HCT116 (cell line): ENCODE data around the gene CCL23. TPM values are rescaled to one million over a fixed set of nuclear protein-coding genes. Genes with fewer than 3 reads are reported as not detected.

Experiments used
- ATAC-seq: fragments of 200-7000 bp; cut with Tn5 transposase; 2 replicates; pipeline ENCODE4 v1.9.1; 2020; ENCODE audit warnings: mild to moderate bottlenecking, moderate library complexity
- BruUV-seq: library from RNA; stranded (reverse); fragments of 400-500 nt; replicated peaks from 2 replicates; lab custom pipeline; 2021; lab: Mats Ljungman, UMichigan
- CTCF ChIA-PET: fragments of 300-600 bp; sonication (Branson Sonifier 250); formaldehyde crosslinking; loops from one replicate; lab custom pipeline; 2021; ENCODE audit warnings: antibody characterized with exemption; lab: Charles Lee
- POLR2A ChIA-PET: fragments of 300-600, 350-600 bp; sonication (Branson Sonifier 250); formaldehyde crosslinking; loops from one replicate; lab custom pipeline; 2021; ENCODE audit warnings: antibody characterized with exemption; lab: Charles Lee
- RAD21 ChIA-PET, 2 experiments: fragments of 300-600 bp; sonication (Branson Sonifier 250); formaldehyde crosslinking; loops; one replicate each; lab custom pipeline; 2023; ENCODE audit warnings: low total read pairs in 2 of 2; ENCODE audit not compliant: uncharacterized antibody in 2 of 2, unreplicated experiment in 2 of 2, low non-redundant PET in 1 of 2; lab: Charles Lee
- DNase-seq: peaks from one replicate; pipeline ENCODE4 v3.0.0-alpha.2; 2010; ENCODE audit warnings: low read depth, low spot score
- H2AFZ ChIP-seq: fragments of 200-600 bp; shearing (Covaris generic), sonication (generic); 2 replicates; pipeline ENCODE4 v1.6.1; 2017; ENCODE audit warnings: low read depth, mixed run types, mixed read lengths, antibody characterized with exemption, low read length; ENCODE audit not compliant: poor library complexity, severe bottlenecking
- H3K27ac ChIP-seq: 2 replicates; pipeline ENCODE4 v1.5.1; 2012; ENCODE audit warnings: low read depth, low read length
- H3K27me3 ChIP-seq: fragments of 200-600 bp; sonication (generic); 2 replicates; pipeline ENCODE4 v1.6.1; 2016; ENCODE audit warnings: mixed run types, low read length, mixed read lengths; ENCODE audit not compliant: insufficient read depth
- H3K36me3 ChIP-seq, 2 experiments: fragments of 200-500 bp in 1 of 2; fragments of 200-600 bp in 1 of 2; sonication (Bioruptor generic) in 1 of 2; sonication (generic) in 1 of 2; 2 replicates each; pipeline versions ENCODE4 v1.5.1 to v1.6.1; 2014 to 2016; ENCODE audit warnings: low read length in 2 of 2, inconsistent platforms in 1 of 2, mixed read lengths in 1 of 2, mixed run types in 1 of 2; ENCODE audit not compliant: insufficient read depth in 2 of 2, control insufficient read depth in 1 of 2
- H3K4me1 ChIP-seq, 2 experiments: fragments of 200-600 bp in 1 of 2; sonication (generic) in 1 of 2; 2 replicates each; pipeline versions ENCODE4 v1.5.1 to v1.6.1; 2012 to 2017; ENCODE audit warnings: low read length in 2 of 2, inconsistent platforms in 1 of 2, mild to moderate bottlenecking in 1 of 2, mixed read lengths in 1 of 2, mixed run types in 1 of 2, moderate library complexity in 1 of 2; ENCODE audit not compliant: insufficient read depth in 2 of 2, control insufficient read depth in 1 of 2
- H3K4me2 ChIP-seq: fragments of 200-600 bp; sonication (generic); 2 replicates; pipeline ENCODE4 v1.6.1; 2017; ENCODE audit warnings: mixed run types, low read length, mixed read lengths
- H3K4me3 ChIP-seq, 2 experiments: fragments of 200-600 bp in 1 of 2; sonication (generic) in 1 of 2; replicated peaks in 1 of 2; 2 replicates each; pipeline ENCODE4 v1.5.1; 2011 to 2016; ENCODE audit warnings: low read length in 2 of 2, control low read depth in 1 of 2, low read depth in 1 of 2, mild to moderate bottlenecking in 1 of 2, mixed read lengths in 1 of 2, mixed run types in 1 of 2
- H3K79me2 ChIP-seq: fragments of 200-600 bp; sonication (generic); 2 replicates; pipeline ENCODE4 v1.6.1; 2017; ENCODE audit warnings: mild to moderate bottlenecking, mixed run types, low read length, moderate library complexity, mixed read lengths; ENCODE audit not compliant: insufficient read depth
- H3K9ac ChIP-seq: fragments of 200-600 bp; sonication (generic); 2 replicates; pipeline ENCODE4 v1.6.1; 2016; ENCODE audit warnings: low read length, mixed read lengths
- H3K9me2 ChIP-seq: fragments of 200-600 bp; sonication (generic), shearing (Covaris generic); 2 replicates; pipeline ENCODE4 v1.6.1; 2017; ENCODE audit warnings: mixed run types, mild to moderate bottlenecking, moderate library complexity; ENCODE audit not compliant: insufficient read depth
- H3K9me3 ChIP-seq, 2 experiments: fragments of 200-500 bp in 1 of 2; fragments of 200-600 bp in 1 of 2; sonication (Bioruptor generic) in 1 of 2; sonication (generic) in 1 of 2; 2 replicates each; pipeline ENCODE4 v1.6.1; 2014 to 2017; ENCODE audit warnings: low read length in 2 of 2, mixed read lengths in 2 of 2, inconsistent platforms in 1 of 2, low read depth in 1 of 2, mild to moderate bottlenecking in 1 of 2, mixed run types in 1 of 2, moderate library complexity in 1 of 2; ENCODE audit not compliant: control insufficient read depth in 1 of 2, insufficient read depth in 1 of 2
- H4K20me1 ChIP-seq: fragments of 200-600 bp; sonication (generic), shearing (Covaris generic); 2 replicates; pipeline ENCODE4 v1.6.1; 2017; ENCODE audit warnings: mixed run types, mild to moderate bottlenecking, moderate library complexity; ENCODE audit not compliant: insufficient read depth
- CEBPB ChIP-seq: IDR thresholded peaks from 2 replicates; pipeline ENCODE4 v1.6.1; 2012; ENCODE audit warnings: low read depth
- EGR1 ChIP-seq: IDR thresholded peaks from 2 replicates; pipeline ENCODE4 v1.6.1; 2012; ENCODE audit warnings: low read depth
- EZH2 ChIP-seq: fragments of 200-600 bp; sonication (generic); IDR thresholded peaks from 2 replicates; pipeline ENCODE4 v1.6.1; 2017; ENCODE audit warnings: antibody characterized with exemption, mixed run types
- EZH2phosphoT487 ChIP-seq: fragments of 200-600 bp; IDR thresholded peaks from 2 replicates; pipeline ENCODE4 v1.6.1; 2018; ENCODE audit warnings: antibody characterized with exemption, borderline replicate concordance
- FOSL1 ChIP-seq: IDR thresholded peaks from 2 replicates; pipeline ENCODE4 v1.6.1; 2012; ENCODE audit warnings: low read depth
- POLR2A ChIP-seq: IDR thresholded peaks from 2 replicates; pipeline ENCODE4 v1.7.0; 2011; ENCODE audit warnings: borderline replicate concordance; ENCODE audit not compliant: insufficient read depth, insufficient read length; ENCODE audit errors: extremely low read depth
- RAD21 ChIP-seq: IDR thresholded peaks from 2 replicates; pipeline ENCODE4 v1.6.1; 2012; ENCODE audit warnings: low read depth, mild to moderate bottlenecking
- SP1 ChIP-seq: IDR thresholded peaks from 2 replicates; pipeline ENCODE4 v1.6.1; 2012; ENCODE audit warnings: low read depth
- SRF ChIP-seq: IDR thresholded peaks from 2 replicates; pipeline ENCODE4 v1.6.1; 2012; ENCODE audit warnings: low read depth
- TCF7L2 ChIP-seq: IDR thresholded peaks from 2 replicates; pipeline ENCODE4 v1.7.0; 2011; ENCODE audit warnings: borderline replicate concordance, inconsistent platforms; ENCODE audit not compliant: insufficient read depth, insufficient read length; ENCODE audit errors: extremely low read depth
- ZFX ChIP-seq: fragments of 450-650 bp; IDR thresholded peaks from 2 replicates; pipeline ENCODE4 v1.6.1; 2017
- intact Hi-C: fragments of 100-400 bp; cut with micrococcal nuclease; formaldehyde crosslinking; loops from 2 replicates; pipeline ENCODE4 v1.10.0; 2022
- total RNA-seq: library from RNA; stranded (reverse); gene quantifications from one replicate; pipeline ENCODE4 v1.2.1, GENCODE V29; 2021; ENCODE audit not compliant: unreplicated experiment
- TF ChIP-seq, protein P1 (sequence below): IDR thresholded peaks from 2 replicates; pipeline ENCODE4 v1.6.1; 2012
- TF ChIP-seq, protein P2 (sequence below): IDR thresholded peaks from 2 replicates; pipeline ENCODE4 v1.6.1; 2012; ENCODE audit warnings: low read depth
- TF ChIP-seq, protein P3 (sequence below): IDR thresholded peaks from 2 replicates; pipeline ENCODE4 v1.6.1; 2012

The CCL23 gene
- total RNA-seq, 1 experiment from 2014 or later = not detected

DNA sequence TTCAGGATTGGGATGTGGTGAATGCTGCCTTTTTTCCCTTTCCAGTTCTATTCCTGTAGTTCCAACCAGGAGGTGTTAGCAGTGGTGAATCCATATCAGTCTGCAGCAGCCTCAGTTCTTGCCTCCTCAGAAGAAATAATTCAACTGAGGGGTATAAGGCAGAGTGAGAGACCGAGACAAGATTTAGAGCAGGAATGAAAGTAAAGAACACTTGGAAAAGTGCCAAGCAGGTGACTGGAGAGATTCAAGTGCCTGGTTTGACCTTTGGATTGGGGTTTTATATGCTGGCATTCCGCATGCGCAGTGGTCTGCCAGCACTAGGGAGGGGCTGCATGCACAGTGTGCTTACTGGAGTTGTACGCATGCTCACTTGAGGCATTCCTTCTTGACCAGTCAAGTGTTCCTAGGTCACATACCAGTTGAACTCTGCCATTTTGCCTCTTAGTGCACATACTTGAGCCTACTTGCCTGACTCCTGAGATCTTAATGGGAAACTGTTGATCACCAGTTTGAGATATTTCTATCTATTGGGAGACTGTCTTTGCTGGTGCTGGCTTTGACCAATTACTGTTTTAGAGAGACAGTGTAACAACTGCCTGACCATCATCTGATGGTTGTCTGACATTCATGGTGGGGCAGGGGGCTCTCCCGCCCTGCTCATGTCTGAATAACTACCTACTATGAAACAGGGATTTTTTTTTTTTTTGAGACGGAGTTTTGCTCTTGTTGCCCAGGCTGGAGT, 15.7 kb downstream of the CCL23 start:
- no peak for ATAC-seq
- no peak for DNase-seq
- Histone ChIP-seq H3K36me3 (no peaks in the 10 kb centered on the region), H3K4me2 (no peak overlapping the region), H3K9me3 (no peaks in the 10 kb centered on the region), H3K27ac (no peak overlapping the region), H2AFZ (no peak overlapping the region), H3K9ac (no peak overlapping the region), H3K9me2 (no peaks in the 10 kb centered on the region), H3K4me3 (no peak overlapping the region), H3K79me2 (no peaks in the 10 kb centered on the region), H4K20me1 (no peaks in the 10 kb centered on the region), H3K4me1 (no peaks in the 10 kb centered on the region), H3K27me3 (0 out of 2 replicates have a peak, but pooled peaks cover 3% of the 10 kb centered on the region)
- ChIA-PET CTCF (no interaction called here), POLR2A (no interaction called here), RAD21 (no interaction called here)
- no TSS peak for BruUV-seq
- intact Hi-C loops = no loop called here
- TF ChIP-seq SP1 (no peak), POLR2A (no peak), SRF (no peak), EGR1 (no peak), RAD21 (no peak), CEBPB (no peak), FOSL1 (no peak)
- TF ChIP-seq, protein P1, sequence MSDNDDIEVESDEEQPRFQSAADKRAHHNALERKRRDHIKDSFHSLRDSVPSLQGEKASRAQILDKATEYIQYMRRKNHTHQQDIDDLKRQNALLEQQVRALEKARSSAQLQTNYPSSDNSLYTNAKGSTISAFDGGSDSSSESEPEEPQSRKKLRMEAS = no peak

DNA sequence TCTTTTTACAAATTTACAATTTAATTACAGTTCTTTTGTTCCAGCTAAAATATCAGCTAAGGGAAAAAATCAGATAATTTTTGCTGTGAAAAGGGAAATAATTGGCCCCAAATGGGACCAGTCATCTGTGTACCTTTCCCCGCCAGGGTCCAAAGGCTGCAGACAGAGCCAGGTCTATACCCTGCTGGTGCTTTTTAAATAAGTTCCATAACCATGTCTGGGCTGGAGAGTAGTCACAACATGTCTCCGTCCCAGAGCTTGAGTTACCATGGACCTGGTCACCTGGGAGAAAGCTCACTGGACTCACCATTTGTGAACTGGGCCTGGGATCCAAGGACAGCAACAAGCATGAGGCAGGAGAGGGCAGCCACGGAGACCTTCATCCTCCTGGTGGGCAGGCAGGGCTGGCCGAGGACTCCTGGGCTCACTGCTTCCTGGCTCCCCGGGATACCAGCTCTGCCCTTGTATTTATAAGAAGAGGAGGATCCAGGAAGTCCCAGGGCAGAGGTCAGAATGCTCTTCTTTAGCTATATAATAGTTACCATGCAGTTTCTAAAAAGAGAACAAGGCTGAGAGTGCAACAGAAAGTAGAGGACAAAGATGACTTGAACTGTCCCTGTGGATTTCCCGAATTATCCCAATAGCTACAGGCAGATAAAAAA, 16.5 kb downstream of the CCL23 start, which contains the start of gene CCL15:
TSS of gene CCL15 (minus strand) at position 444 of the 662 bp plus-strand sequence. CDS start at position 383, 61 bp downstream.
- no peak within 1 kb of the TSS for H3K9ac ChIP-seq
- intact Hi-C loops = no loop called here
- no peaks in the 10 kb centered on the region for H3K79me2 ChIP-seq
- H3K27ac ChIP-seq = no peak within 1 kb of the TSS
- no TSS peak for BruUV-seq
- H2AFZ ChIP-seq = no peak within 1 kb of the TSS
- ATAC-seq (no peak), DNase-seq (no peak)
- H3K4me3 ChIP-seq = no peak within 1 kb of the TSS
- CTCF ChIA-PET = no interaction called here
- no peaks in the 10 kb centered on the region for H3K9me2 ChIP-seq
- RAD21 ChIA-PET = no interaction called here
- H3K36me3 ChIP-seq = no peaks in the 10 kb centered on the region
- POLR2A ChIA-PET = no interaction called here
- no peaks in the 10 kb centered on the region for H4K20me1 ChIP-seq
- H3K9me3 ChIP-seq = no peaks in the 10 kb centered on the region
- H3K27me3 ChIP-seq = 0 out of 2 replicates have a peak, but pooled peaks cover 3% of the 10 kb centered on the region
- no peak within 1 kb of the TSS for H3K4me2 ChIP-seq
- H3K4me1 ChIP-seq = no peaks in the 10 kb centered on the region
- no peak for TF ChIP-seq FOSL1
- TF ChIP-seq, protein P1 = no peak
- TF ChIP-seq EZH2 = no peak
- no peak for TF ChIP-seq TCF7L2
- TF ChIP-seq EZH2phosphoT487 = no peak
- TF ChIP-seq ZFX = no peak
- no peak for TF ChIP-seq SP1
- TF ChIP-seq, protein P2, sequence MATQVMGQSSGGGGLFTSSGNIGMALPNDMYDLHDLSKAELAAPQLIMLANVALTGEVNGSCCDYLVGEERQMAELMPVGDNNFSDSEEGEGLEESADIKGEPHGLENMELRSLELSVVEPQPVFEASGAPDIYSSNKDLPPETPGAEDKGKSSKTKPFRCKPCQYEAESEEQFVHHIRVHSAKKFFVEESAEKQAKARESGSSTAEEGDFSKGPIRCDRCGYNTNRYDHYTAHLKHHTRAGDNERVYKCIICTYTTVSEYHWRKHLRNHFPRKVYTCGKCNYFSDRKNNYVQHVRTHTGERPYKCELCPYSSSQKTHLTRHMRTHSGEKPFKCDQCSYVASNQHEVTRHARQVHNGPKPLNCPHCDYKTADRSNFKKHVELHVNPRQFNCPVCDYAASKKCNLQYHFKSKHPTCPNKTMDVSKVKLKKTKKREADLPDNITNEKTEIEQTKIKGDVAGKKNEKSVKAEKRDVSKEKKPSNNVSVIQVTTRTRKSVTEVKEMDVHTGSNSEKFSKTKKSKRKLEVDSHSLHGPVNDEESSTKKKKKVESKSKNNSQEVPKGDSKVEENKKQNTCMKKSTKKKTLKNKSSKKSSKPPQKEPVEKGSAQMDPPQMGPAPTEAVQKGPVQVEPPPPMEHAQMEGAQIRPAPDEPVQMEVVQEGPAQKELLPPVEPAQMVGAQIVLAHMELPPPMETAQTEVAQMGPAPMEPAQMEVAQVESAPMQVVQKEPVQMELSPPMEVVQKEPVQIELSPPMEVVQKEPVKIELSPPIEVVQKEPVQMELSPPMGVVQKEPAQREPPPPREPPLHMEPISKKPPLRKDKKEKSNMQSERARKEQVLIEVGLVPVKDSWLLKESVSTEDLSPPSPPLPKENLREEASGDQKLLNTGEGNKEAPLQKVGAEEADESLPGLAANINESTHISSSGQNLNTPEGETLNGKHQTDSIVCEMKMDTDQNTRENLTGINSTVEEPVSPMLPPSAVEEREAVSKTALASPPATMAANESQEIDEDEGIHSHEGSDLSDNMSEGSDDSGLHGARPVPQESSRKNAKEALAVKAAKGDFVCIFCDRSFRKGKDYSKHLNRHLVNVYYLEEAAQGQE = no peak
- no peak for TF ChIP-seq POLR2A
- TF ChIP-seq, protein P3, sequence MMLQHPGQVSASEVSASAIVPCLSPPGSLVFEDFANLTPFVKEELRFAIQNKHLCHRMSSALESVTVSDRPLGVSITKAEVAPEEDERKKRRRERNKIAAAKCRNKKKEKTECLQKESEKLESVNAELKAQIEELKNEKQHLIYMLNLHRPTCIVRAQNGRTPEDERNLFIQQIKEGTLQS = no peak
